H1 (cell line): ENCODE data around the gene NET1. TPM values are rescaled to one million over a fixed set of nuclear protein-coding genes. Genes with fewer than 3 reads are reported as not detected.

Source experiments
- CTCF ChIA-PET: fragments of 300-600 bp; sonication (Branson Sonifier 250); formaldehyde crosslinking; loops from one replicate; lab custom pipeline; 2021; ENCODE audit not compliant: partially characterized antibody; lab: Charles Lee
- POLR2A ChIA-PET: fragments of 300-600 bp; sonication (Branson Sonifier 250); formaldehyde crosslinking; loops from one replicate; lab custom pipeline; 2021; ENCODE audit warnings: inconsistent platforms; ENCODE audit not compliant: partially characterized antibody; lab: Charles Lee
- DNase-seq, 2 experiments: peaks; one replicate each; pipeline versions ENCODE4 v3.0.0 to v3.0.0-alpha.2; 2010 to 2022; ENCODE audit warnings: low spot score in 2 of 2, low read depth in 1 of 2, mixed read lengths in 1 of 2
- FAIRE-seq: peaks from 2 replicates; lab custom pipeline; 2011; peaks lifted over from hg19 to GRCh38; lab: Jason Lieb, UNC
- H2AFZ ChIP-seq: 2 replicates; pipeline ENCODE4 v1.8.1; 2012; ENCODE audit warnings: low read length, inconsistent platforms
- H2AK5ac ChIP-seq: 2 replicates; pipeline ENCODE4 v1.6.1; 2013; ENCODE audit warnings: low read depth, low read length
- H2BK120ac ChIP-seq: replicated peaks from 2 replicates; pipeline ENCODE3; 2013; ENCODE audit warnings: low read depth, low read length, inconsistent platforms
- H2BK12ac ChIP-seq: 2 replicates; pipeline ENCODE4 v1.6.1; 2013; ENCODE audit warnings: low read depth, low read length
- H2BK15ac ChIP-seq: 2 replicates; pipeline ENCODE4 v1.6.1; 2013; ENCODE audit warnings: low read length
- H2BK20ac ChIP-seq: 2 replicates; pipeline ENCODE4 v1.6.1; 2013; ENCODE audit warnings: low read length
- H2BK5ac ChIP-seq: 2 replicates; pipeline ENCODE4 v1.6.1; 2013; ENCODE audit warnings: low read depth, low read length
- H3K14ac ChIP-seq: 2 replicates; pipeline ENCODE4 v1.6.1; 2013; ENCODE audit warnings: inconsistent platforms; ENCODE audit not compliant: insufficient read length
- H3K18ac ChIP-seq: 2 replicates; pipeline ENCODE4 v1.6.1; 2013; ENCODE audit warnings: low read length; ENCODE audit errors: extremely low read depth
- H3K23ac ChIP-seq: 2 replicates; pipeline ENCODE4 v1.6.1; 2013; ENCODE audit warnings: inconsistent platforms; ENCODE audit not compliant: insufficient read length
- H3K23me2 ChIP-seq: 2 replicates; pipeline ENCODE4 v1.6.1; 2013; ENCODE audit warnings: low read depth, low read length
- H3K27ac ChIP-seq: 2 replicates; pipeline ENCODE4 v1.6.1; 2011; ENCODE audit warnings: low read depth, low read length, inconsistent platforms
- H3K27me3 ChIP-seq, 4 experiments: replicated peaks in 1 of 4; 1 replicate in 1 of 4; 2 replicates in 3 of 4; pipeline versions ENCODE4 v1.6.1 to v1.8.1; 2011 to 2013; ENCODE audit warnings: low read length in 3 of 4, mild to moderate bottlenecking in 3 of 4, inconsistent platforms in 2 of 4, mixed read lengths in 2 of 4, moderate library complexity in 1 of 4; ENCODE audit not compliant: control insufficient read depth in 3 of 4, insufficient read depth in 3 of 4; ENCODE audit errors: extremely low read depth in 1 of 4
- H3K36me3 ChIP-seq, 4 experiments: 2 replicates each; pipeline versions ENCODE4 v1.6.1 to v1.8.1; 2011 to 2013; ENCODE audit warnings: mild to moderate bottlenecking in 4 of 4, low read length in 3 of 4, moderate library complexity in 2 of 4, control low read depth in 1 of 4, inconsistent platforms in 1 of 4; ENCODE audit not compliant: insufficient read depth in 4 of 4, control insufficient read depth in 2 of 4
- H3K4ac ChIP-seq: replicated peaks from 2 replicates; pipeline ENCODE3; 2013; ENCODE audit warnings: low read length, low read depth, mixed read lengths, inconsistent platforms; ENCODE audit not compliant: insufficient read length
- H3K4me1 ChIP-seq, 4 experiments: replicated peaks in 1 of 4; 1 replicate in 1 of 4; 2 replicates in 3 of 4; pipeline versions ENCODE4 v1.6.1 to v1.8.1; 2011 to 2013; ENCODE audit warnings: low read length in 3 of 4, inconsistent platforms in 2 of 4, mixed read lengths in 1 of 4; ENCODE audit not compliant: insufficient read depth in 4 of 4, control insufficient read depth in 3 of 4
- H3K4me2 ChIP-seq, 2 experiments: 2 replicates each; pipeline versions ENCODE4 v1.6.1 to v1.8.1; 2011 to 2013; ENCODE audit warnings: low read depth in 2 of 2, low read length in 2 of 2, control low read depth in 1 of 2, inconsistent platforms in 1 of 2, mild to moderate bottlenecking in 1 of 2; ENCODE audit not compliant: insufficient read depth in 1 of 2
- H3K4me3 ChIP-seq, 4 experiments: fragments of 200-600, 300-600 bp in 1 of 4; sonication (generic), shearing (Covaris generic), sonication (Bioruptor Twin) in 1 of 4; 2 replicates each; pipeline versions ENCODE4 v1.5.1 to v1.8.1; 2011 to 2016; ENCODE audit warnings: low read length in 4 of 4, low read depth in 3 of 4, control low read depth in 2 of 4, inconsistent platforms in 2 of 4, mild to moderate bottlenecking in 2 of 4, mixed read lengths in 1 of 4, moderate library complexity in 1 of 4; ENCODE audit not compliant: insufficient read depth in 2 of 4; ENCODE audit errors: extremely low read depth in 1 of 4
- H3K56ac ChIP-seq: replicated peaks from 2 replicates; pipeline ENCODE3; 2013; ENCODE audit warnings: low read depth, mild to moderate bottlenecking, mixed read lengths, low read length, inconsistent platforms; ENCODE audit not compliant: insufficient read length
- H3K79me1 ChIP-seq: 2 replicates; pipeline ENCODE4 v1.6.1; 2013; ENCODE audit warnings: low read depth, low read length, control low read depth
- H3K79me2 ChIP-seq, 2 experiments: 2 replicates each; pipeline versions ENCODE4 v1.6.1 to v1.8.1; 2012 to 2013; ENCODE audit warnings: low read length in 2 of 2, mild to moderate bottlenecking in 2 of 2, inconsistent platforms in 1 of 2; ENCODE audit not compliant: insufficient read depth in 2 of 2, control insufficient read depth in 1 of 2
- H3K9ac ChIP-seq, 4 experiments: replicated peaks in 1 of 4; 1 replicate in 1 of 4; 2 replicates in 3 of 4; pipeline versions ENCODE4 v1.6.1 to v1.8.1; 2011 to 2013; ENCODE audit warnings: low read depth in 3 of 4, low read length in 3 of 4, control low read depth in 2 of 4, mild to moderate bottlenecking in 2 of 4, moderate library complexity in 2 of 4, inconsistent platforms in 1 of 4; ENCODE audit errors: extremely low read depth in 1 of 4
- H3K9me3 ChIP-seq, 2 experiments: 2 replicates each; pipeline versions ENCODE4 v1.6.1 to v1.8.1; 2012 to 2013; ENCODE audit warnings: mild to moderate bottlenecking in 2 of 2, moderate library complexity in 2 of 2, control low read depth in 1 of 2, inconsistent platforms in 1 of 2, low read depth in 1 of 2, low read length in 1 of 2, mixed read lengths in 1 of 2; ENCODE audit not compliant: insufficient read depth in 2 of 2
- H4K20me1 ChIP-seq, 2 experiments: replicated peaks in 1 of 2; 2 replicates each; pipeline versions ENCODE3 to v1.8.1; 2011 to 2013; ENCODE audit warnings: inconsistent platforms in 2 of 2, low read length in 2 of 2, mild to moderate bottlenecking in 1 of 2; ENCODE audit not compliant: insufficient read depth in 2 of 2, control insufficient read depth in 1 of 2
- H4K5ac ChIP-seq: 2 replicates; pipeline ENCODE4 v1.6.1; 2013; ENCODE audit warnings: low read length, low read depth, mixed read lengths, inconsistent platforms; ENCODE audit not compliant: insufficient read length
- H4K8ac ChIP-seq: 2 replicates; pipeline ENCODE4 v1.8.0; 2013; ENCODE audit warnings: mild to moderate bottlenecking, moderate library complexity, low read length, inconsistent platforms; ENCODE audit not compliant: insufficient read depth; ENCODE audit errors: extremely low read depth
- H4K91ac ChIP-seq: replicated peaks from 2 replicates; pipeline ENCODE3; 2013; ENCODE audit warnings: low read length, mixed read lengths, inconsistent platforms; ENCODE audit not compliant: insufficient read length
- SP2 ChIP-seq: IDR thresholded peaks from 2 replicates; pipeline ENCODE4 v1.6.1; 2012; ENCODE audit warnings: mild to moderate bottlenecking, low read length, inconsistent platforms
- ZNF274 ChIP-seq: IDR thresholded peaks from 2 replicates; pipeline ENCODE4 v1.7.0; 2012; ENCODE audit warnings: low read length, borderline replicate concordance; ENCODE audit errors: extremely low read depth
- WGBS, 2 experiments: shearing (Covaris generic) in 1 of 2; methylation state at CpG; one replicate each; pipeline versions ENCODE4 v1.1.6 to v1.1.7; 2013 to 2015; ENCODE audit warnings: low lambda C conversion rate in 2 of 2, mixed read lengths in 2 of 2, inconsistent platforms in 1 of 2, low coverage in 1 of 2, missing lambda C conversion rate in 1 of 2; ENCODE audit not compliant: insufficient replicate concordance in 2 of 2, insufficient coverage in 1 of 2, insufficient read length in 1 of 2; ENCODE audit errors: extremely low coverage in 1 of 2, missing lambda C conversion rate in 1 of 2; 5-methylcytosine and 5-hydroxymethylcytosine counted together
- polyA plus RNA-seq, 7 experiments: library from polyadenylated mRNA; depleted of rRNA in 3 of 7; stranded (reverse) in 5 of 7; unstranded in 2 of 7; fragments of >200 nt in 5 of 7; fragments of 200-250 nt in 2 of 7; gene quantifications; 1 replicate in 5 of 7; 2 replicates in 1 of 7; 4 replicates in 1 of 7; pipeline versions ENCODE4 v1.2.1 to v1.2.3, GENCODE V29; 2011 to 2013; ENCODE audit warnings: missing spikeins in 2 of 7, mixed read lengths in 2 of 7
- total RNA-seq: library from RNA; stranded (reverse); fragmentation: NEBNext Ultra II Directional; extraction: Animal tissue kit (Norgen Biotek cat#: 25700); gene quantifications from 2 replicates; pipeline ENCODE4 v1.2.1, GENCODE V29; 2021
- TF ChIP-seq, protein P1 (sequence below): IDR thresholded peaks from 2 replicates; pipeline ENCODE4 v1.6.1; 2011; ENCODE audit warnings: low read length, improper control_type of control experiment

Gene NET1
- total and polyA plus RNA-seq, 2 of the 8 experiments (the other 6 are each of a cell fraction or from before 2014, with no cell fraction given), result 21.5 to 117 TPM

GRCh38 chr10:5423771-5424170 lies 11.4 kb downstream of the NET1 start:
- Histone ChIP-seq H3K27ac (no peak overlapping the region), H3K79me2 (peaks cover 4 to 84% of the 10 kb centered on the region in 2 experiments; a peak in 3 of 4 replicates), H4K5ac (no peak overlapping the region), H4K91ac (no peak overlapping the region), H2BK12ac (no peak overlapping the region), H2AK5ac (no peak overlapping the region), H3K56ac (no peak overlapping the region)
- TF ChIP-seq, protein P1, sequence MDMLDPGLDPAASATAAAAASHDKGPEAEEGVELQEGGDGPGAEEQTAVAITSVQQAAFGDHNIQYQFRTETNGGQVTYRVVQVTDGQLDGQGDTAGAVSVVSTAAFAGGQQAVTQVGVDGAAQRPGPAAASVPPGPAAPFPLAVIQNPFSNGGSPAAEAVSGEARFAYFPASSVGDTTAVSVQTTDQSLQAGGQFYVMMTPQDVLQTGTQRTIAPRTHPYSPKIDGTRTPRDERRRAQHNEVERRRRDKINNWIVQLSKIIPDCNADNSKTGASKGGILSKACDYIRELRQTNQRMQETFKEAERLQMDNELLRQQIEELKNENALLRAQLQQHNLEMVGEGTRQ, result no peak
- TF ChIP-seq ZNF274 (no peak), SP2 (no peak)
- TF ChIP-seq, all 59 proteins: peak for 0
- WGBS, 2 experiments, result 44% methylated on average over 2 of the region's 2 CpGs; no CpG with 5 or more reads in 1 of the 2 experiments
- H3K9ac ChIP-seq, result no peak overlapping the region
- no peak for DNase-seq
- no peak overlapping the region for H3K18ac ChIP-seq
- peaks cover 0 to 9% (median 0%) of the 10 kb centered on the region in 4 experiments; a peak in 1 of 8 replicates for H3K36me3 ChIP-seq
- H3K4ac ChIP-seq, result no peak overlapping the region
- no peak for FAIRE-seq
- H2BK20ac ChIP-seq, result no peak overlapping the region
- no peaks in the 10 kb centered on the region for H3K27me3 ChIP-seq
- ChIA-PET POLR2A (interaction anchor here (1.4 kb wide), 1 partner anchor 23 kb away, joined by 3 read pairs; no protein-coding TSS in a partner anchor), CTCF (interaction anchor here (1.2 to 5.6 kb wide), 4 partner anchors 10 to 576 kb away, joined by 4 to 28 read pairs (median 10); no protein-coding TSS in a partner anchor)
- H2AFZ ChIP-seq, result no peak overlapping the region
- H3K4me3 ChIP-seq, result no peak overlapping the region
- H2BK5ac ChIP-seq, result no peak overlapping the region
- no peak overlapping the region for H3K23ac ChIP-seq
- H3K23me2 ChIP-seq, result 0 out of 2 replicates have a peak, but pooled peaks cover 3% of the 10 kb centered on the region
- H3K14ac ChIP-seq, result no peak overlapping the region
- H3K4me2 ChIP-seq, result no peak overlapping the region
- no peak overlapping the region for H2BK120ac ChIP-seq
- no peaks in the 10 kb centered on the region for H3K9me3 ChIP-seq
- peaks cover 2 to 5% of the 10 kb centered on the region in 2 experiments for H4K20me1 ChIP-seq
- peaks cover 0 to 4% (median 1%) of the 10 kb centered on the region in 4 experiments; a peak in 3 of 7 replicates for H3K4me1 ChIP-seq
- H4K8ac ChIP-seq, result no peak overlapping the region
- H2BK15ac ChIP-seq, result no peak overlapping the region
- no peaks in the 10 kb centered on the region; the same call in 1 of the 2 replicates for H3K79me1 ChIP-seq
